GM23248 (cell line): ENCODE results near the gene ATL1.

Experiments used
- EZH2 ChIP-seq: fragments of 200-600 bp; sonication (generic); IDR thresholded peaks from 2 replicates; pipeline ENCODE4 v1.6.1; 2018; ENCODE audit warnings: antibody characterized with exemption, mild to moderate bottlenecking; ENCODE audit not compliant: insufficient read depth, poor library complexity, severe bottlenecking
- EZH2phosphoT487 ChIP-seq: fragments of 200-600 bp; sonication (generic); IDR thresholded peaks from 2 replicates; pipeline ENCODE4 v1.6.1; 2018; ENCODE audit warnings: antibody characterized with exemption, moderate library complexity, mild to moderate bottlenecking, low read depth; ENCODE audit not compliant: insufficient read depth

- TF ChIP-seq EZH2phosphoT487 = no peak
- TF ChIP-seq EZH2 = no peak
Observed at GRCh38 chr14:50534416-50534815, 25.5 kb upstream of the ATL1 start.
